Neural progenitor cell (in vitro differentiated cells): ENCODE data around the gene PTCD3.

ENCODE experiments used
- CTCF ChIP-seq: fragments of 200-600 bp; sonication (generic); IDR thresholded peaks from 2 replicates; pipeline ENCODE4 v1.5.1; 2017; ENCODE audit warnings: antibody characterized with exemption, mild to moderate bottlenecking
- EZH2 ChIP-seq: fragments of 200-600 bp; sonication (generic); IDR thresholded peaks from 2 replicates; pipeline ENCODE4 v1.6.1; 2017; ENCODE audit warnings: antibody characterized with exemption, mild to moderate bottlenecking, moderate library complexity
- EZH2phosphoT487 ChIP-seq: fragments of 200-600 bp; sonication (generic); IDR thresholded peaks from 2 replicates; pipeline ENCODE4 v1.6.1; 2017; ENCODE audit warnings: antibody characterized with exemption

DNA sequence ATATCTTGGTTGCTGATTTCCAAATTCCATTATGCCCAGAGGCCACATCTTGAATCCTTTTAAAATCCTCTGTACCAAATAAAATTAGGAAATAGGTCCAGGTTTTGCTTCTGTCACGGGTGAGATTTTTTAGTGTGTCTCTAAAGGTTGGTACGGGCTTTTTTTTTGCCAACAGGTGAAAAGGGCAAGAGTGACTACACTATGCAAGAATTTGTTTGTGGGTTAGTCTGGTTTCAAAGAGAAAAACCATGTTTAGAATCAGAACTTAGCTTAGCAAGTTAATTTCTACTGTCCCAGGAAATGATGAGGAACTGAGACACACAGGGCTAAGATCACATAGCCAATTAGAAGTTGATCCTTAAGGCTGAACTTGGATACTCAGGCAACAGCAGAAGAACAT lies 42.0 kb upstream of the PTCD3 start:
- TF ChIP-seq CTCF (no peak), EZH2 (no peak), EZH2phosphoT487 (no peak)
